ENCODE results near the gene FES.
"Not testable (repeated sequence)": the region's sequence is repeated elsewhere in the genome, so short reads cannot be mapped to it uniquely, and the experiment has no call there.

DNA sequence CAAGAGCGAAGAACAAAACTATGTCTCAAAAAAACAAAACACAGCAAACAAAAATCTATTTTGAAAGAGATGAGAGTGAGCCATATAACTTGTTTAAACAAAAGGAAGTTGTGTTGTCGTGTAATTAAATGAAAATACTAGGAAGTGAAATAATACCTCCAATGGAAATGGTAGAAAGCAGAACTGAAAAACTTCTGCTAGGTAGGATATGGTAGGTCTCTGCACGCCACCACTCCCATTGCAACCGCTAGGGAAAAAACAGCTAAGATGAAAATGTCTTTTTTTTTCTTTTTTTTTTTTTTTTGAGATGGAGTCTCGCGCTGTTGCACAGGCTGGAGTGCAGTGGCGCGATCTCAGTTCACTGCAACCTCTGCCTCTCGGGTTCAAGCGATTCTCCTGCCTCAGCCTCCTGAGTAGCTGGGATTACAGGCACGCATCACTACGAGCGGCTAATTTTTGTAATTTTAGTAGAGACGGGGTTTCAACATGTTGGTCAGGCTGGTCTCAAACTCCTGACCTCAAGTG is 12.9 kb downstream of the FES start:
- not testable (repeated sequence) for TF ChIP-seq EZH2 (IDR thresholded peaks at IDR 0.05; ENCODE audit: low read length, missing control alignments)
- TF ChIP-seq, protein P1, sequence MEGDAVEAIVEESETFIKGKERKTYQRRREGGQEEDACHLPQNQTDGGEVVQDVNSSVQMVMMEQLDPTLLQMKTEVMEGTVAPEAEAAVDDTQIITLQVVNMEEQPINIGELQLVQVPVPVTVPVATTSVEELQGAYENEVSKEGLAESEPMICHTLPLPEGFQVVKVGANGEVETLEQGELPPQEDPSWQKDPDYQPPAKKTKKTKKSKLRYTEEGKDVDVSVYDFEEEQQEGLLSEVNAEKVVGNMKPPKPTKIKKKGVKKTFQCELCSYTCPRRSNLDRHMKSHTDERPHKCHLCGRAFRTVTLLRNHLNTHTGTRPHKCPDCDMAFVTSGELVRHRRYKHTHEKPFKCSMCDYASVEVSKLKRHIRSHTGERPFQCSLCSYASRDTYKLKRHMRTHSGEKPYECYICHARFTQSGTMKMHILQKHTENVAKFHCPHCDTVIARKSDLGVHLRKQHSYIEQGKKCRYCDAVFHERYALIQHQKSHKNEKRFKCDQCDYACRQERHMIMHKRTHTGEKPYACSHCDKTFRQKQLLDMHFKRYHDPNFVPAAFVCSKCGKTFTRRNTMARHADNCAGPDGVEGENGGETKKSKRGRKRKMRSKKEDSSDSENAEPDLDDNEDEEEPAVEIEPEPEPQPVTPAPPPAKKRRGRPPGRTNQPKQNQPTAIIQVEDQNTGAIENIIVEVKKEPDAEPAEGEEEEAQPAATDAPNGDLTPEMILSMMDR (conservative IDR thresholded peaks at IDR 0.05 in 1 of 2, IDR thresholded peaks at IDR 0.05 in 1 of 2; ENCODE audit: low read depth in 1 of 2, low read length in 2 of 2): not testable (repeated sequence)
